SIG-M5 (cell line): ENCODE measurements around the gene KLHDC7A.
"Not testable (repeated sequence)": the region's sequence is repeated elsewhere in the genome, so short reads cannot be mapped to it uniquely, and the experiment has no call there.

Source experiments
- DNase-seq: peaks from one replicate; lab custom pipeline; 2025; lab: John Stamatoyannopoulos, UW

KLHDC7A gene

GRCh38 chr1:18480315-18481189, at the start of gene KLHDC7A:
Gene KLHDC7A, plus strand, starts transcription at chr1:18480930. Its CDS starts 52 bp downstream, at chr1:18480982.
- no peak for DNase-seq

DNA sequence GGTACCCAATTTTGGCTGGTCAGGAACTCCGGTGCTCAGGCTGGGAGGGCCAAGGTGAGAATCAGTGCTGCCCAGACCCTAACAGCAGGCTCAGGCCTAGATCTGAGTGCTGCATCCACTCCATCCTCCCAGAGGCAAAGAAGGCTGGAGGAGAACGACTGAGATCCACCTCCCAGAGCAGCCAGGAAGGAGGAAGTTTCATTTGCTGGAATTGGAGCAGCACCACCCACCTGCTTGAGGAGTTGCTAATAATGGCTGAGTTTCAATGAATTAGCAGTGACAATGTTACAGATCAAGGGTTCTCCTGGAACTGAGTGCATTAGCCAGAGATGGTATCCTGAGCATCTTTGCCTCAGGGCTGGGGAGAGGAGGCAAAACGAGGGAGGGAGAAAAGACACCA, 46.7 kb upstream of the KLHDC7A start:
- no peak for DNase-seq

GRCh38 chr1:18440385-18441226, 40.1 kb upstream of the KLHDC7A start:
- no peak for DNase-seq

- no peak for DNase-seq
Measured at GRCh38 chr1:18443587-18444520, 36.9 kb upstream of the KLHDC7A start.

DNA sequence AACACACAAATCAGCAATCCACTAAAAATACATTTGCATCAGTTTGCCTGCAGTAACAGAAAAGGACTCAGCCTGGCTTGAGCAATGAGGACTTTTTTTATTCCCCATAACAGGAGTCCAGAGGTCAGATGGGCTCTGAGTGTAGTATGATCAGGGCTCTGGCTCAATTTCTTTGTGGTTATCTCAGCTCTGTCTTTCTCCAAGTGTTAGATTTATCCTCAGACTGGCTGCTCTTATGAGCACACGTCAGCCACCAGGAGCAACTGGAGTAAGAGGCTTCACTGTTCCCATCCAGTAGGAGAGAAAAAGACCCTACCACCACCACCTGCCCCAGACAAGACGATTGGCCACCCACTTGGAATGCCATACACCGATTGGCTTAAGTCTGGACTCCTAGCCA, 36.2 kb upstream of the KLHDC7A start:
- no peak for DNase-seq

DNA sequence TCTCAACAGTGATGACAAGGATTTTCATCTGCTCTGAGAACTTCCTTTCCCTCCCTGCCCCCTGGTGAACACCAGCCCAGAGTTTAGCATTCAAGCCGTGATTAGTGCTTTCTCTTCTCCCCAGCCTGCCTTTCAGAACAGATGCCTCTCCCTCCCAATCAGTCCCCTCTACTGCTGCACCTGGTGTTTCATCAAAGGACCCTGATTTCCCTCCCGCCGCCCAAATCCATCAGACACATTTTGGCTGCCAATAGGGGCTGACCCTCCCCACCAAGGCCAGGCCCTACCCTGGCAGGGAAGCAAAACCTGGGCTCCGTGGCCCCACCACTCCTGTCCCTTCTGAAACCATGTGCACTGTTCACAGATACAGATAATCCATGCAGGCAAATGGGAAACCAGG, 34.0 kb upstream of the KLHDC7A start:
- DNase-seq = no peak

DNA sequence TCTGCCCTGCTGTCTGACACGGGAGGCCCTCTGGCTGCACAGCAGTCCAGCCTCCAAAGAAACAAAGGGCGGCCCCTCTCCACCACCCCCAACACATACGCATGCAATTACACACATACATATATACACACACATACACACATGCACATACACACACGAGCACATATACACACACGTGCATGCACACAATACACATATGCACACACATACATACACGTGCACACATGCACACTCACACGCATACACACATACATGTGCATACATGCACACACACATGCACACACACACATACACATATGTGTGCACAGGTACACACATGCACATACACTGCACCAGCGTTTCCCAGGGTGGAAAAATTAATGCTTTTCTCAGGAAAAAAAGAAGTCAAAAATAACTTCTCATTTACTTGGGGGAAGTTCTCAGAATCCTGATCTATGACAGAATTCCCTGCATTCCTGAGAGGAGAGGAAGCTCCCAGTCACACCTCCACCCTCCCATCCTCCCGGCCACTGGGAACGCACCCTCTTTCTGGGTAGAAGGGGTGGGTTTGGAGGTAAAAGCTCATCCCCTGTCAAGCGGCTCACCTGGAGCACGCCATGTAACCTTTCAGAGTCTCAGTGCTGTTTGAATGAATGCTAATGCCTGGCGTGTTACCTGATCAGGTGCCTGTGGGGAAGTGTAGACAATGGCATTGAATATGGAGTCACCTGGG, 33.1 kb upstream of the KLHDC7A start:
- no peak for DNase-seq

DNA sequence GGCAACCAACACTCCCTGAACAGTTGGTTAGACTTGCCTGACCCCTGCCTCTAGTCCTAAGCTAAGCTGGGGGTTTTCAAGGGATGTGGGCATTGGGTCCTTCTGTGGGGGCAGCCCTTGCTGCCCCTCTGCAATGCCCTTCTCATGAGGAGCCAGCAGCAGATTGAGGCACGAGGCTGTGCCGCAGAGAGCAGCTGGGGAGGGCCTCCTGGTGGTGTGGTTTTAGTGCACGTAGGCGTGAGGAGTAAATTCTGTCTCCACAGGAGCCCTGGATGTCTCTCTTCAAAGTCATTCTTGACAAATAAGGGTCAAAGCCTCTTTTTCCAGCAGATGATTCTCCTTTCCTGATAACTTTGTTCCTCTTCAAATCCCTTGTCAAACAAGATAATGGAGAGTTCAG, 31.8 kb upstream of the KLHDC7A start:
- DNase-seq = no peak

DNA sequence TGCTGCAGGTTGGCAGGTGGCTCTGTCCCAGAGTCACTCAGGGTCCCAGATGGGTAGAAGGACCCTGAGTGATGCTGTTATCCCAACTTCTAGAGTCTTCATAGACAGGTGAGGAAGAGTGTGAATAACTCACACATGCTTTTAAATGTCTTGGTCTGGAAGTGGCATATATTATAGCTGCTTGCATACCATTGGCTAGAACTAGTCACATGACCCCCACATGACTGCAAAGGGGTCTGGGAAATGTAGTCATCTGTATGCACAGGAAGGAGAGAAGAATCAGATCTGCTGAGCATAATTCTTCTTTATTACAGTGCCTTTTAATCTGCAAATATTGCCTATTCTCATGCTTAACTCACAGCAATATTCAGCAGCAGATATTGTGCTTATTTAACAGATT, 28.2 kb upstream of the KLHDC7A start:
- DNase-seq = no peak

DNA sequence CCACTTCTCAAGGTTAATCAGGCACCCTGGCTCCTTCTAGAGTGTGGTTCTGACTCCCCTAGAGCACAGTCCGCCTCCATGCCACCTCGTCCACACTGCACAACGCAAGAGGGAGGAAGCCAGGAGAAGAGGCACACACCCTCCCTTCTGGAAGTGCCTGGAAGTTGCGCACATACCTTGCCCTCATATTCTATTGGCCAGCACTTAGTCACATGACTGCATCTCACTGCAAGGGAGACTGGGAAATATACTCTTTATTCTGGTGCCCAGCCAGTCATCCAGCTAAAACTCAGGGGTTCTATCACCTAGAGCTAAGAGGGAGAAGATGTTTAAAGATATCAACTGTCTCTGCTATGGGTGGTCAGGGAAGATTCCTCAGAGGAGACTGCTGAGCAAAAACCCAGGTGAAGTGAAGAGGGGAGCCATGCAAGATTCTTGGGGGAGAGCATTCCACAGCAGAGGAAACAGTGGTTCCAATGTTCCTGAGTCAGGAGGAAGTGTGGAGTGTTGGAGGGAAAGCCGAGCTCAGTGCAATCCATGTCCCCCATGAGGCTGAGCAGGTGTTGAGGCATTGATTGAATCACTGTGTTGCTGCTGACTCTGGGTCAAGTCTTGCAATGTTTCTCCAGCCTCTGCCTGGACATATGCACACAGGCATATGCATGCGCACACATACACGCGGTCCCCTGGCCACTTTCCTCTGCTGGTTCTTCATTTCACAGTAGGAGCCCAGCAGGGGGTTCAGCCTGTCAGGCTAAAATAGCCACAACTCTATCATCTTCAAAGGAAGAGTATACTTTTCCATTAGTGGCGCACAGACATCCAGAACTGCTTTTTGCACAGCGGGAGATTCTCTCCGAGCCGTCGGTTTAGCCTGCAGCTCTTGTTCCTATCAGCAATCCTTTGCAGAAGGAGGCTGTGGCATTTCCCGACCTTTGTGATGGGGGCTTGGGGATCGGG, 22.3 kb upstream of the KLHDC7A start:
- DNase-seq = no peak

GRCh38 chr1:18461656-18462055, 19.1 kb upstream of the KLHDC7A start:
- DNase-seq = no peak

DNA sequence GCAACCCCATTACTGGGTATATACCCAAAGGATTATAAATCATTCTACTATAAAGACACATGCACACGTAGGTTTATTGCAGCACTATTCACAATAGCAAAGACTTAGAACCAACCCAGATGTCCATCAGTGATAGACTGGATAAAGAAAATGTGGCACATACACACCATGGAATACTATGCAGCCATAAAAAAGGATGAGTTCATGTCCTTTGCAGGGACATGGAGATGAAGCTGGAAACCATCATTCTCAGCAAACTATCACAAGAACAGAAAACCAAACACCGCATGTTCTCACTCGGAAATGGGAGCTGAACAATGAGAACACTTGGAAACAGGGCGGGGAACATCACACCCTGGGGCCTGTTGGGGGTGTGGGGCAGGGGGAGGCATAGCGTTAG, 18.2 kb upstream of the KLHDC7A start:
- DNase-seq = not testable (repeated sequence)

- DNase-seq = no peak
Measured at GRCh38 chr1:18463063-18463462, 17.7 kb upstream of the KLHDC7A start.

DNA sequence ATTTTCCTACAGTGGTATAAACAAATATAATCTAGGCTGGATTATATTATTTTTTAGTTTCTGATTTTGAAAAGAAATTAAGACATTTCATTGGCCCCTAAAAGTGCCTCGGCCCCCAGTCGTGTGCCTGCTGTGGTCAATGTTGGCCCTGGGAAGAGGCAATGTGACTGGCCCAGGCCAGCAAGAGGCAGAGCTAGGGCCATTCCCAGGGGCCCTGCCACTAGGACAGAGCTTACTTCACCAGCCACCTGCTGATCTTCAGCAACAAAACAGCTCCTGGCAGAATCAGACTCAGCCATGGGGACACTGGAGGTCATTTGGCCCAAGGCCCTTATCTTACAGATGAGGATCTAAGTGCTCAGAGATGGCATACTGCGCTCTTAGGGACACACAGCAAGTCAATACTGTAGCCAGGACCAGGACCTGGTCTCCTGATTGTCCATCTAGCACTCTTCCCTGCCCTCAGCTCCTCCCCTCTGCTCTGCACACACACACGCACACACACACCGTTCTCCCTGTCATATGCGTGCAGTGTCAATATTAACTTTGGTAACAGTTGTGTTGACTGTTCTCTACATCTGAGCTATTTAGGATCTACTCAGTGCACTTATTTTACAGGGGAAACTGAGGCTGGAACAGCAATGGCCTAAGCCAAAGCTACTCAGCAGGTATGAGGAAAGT, 16.6 kb upstream of the KLHDC7A start:
- DNase-seq = no peak

- no peak for DNase-seq
Measured at GRCh38 chr1:18464665-18465050, 16.1 kb upstream of the KLHDC7A start.

- no peak for DNase-seq
Measured at GRCh38 chr1:18466676-18467075, 14.1 kb upstream of the KLHDC7A start.

DNA sequence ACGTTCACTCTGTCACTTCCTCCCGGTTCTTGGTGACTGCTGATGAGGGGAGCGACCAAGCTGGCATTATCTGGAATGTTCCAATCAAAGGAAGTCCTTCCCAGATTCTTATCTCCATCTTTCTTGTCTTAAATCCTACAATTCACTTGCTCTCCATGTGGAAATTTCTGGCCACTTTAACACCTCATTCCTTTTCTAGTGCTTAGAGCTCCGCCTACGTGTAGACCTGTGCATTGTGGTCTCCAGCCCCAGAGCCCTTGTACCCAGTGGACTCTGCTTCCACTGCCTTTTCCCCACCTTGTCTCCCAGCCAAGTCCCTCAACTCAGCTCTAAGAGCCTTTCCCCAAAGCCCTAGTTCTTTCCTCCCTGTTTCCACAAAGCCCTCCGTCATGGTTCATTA, 12.2 kb upstream of the KLHDC7A start:
- no peak for DNase-seq

DNA sequence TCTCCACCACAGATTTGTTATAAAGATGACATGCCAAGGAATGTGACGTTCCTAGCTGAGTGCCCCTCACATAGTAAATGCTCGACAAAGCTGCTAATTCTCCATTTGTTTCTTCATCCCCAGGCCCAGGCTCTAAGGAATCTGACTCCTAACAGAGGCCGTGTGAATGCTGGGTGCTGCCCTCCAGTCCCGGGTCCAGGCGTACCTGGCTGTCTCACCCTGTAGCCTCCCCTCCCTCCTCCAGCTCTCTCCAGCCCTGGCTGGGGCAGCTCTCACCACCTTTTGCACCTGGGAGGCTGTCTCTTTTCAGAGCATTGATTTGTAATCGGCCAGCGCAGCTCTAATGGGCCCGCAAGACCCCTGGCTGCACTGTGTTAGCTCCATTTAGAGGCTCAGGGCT, 11.2 kb upstream of the KLHDC7A start:
- no peak for DNase-seq

GRCh38 chr1:18470671-18471355, 9.9 kb upstream of the KLHDC7A start:
- DNase-seq = no peak
